H1 (cell line): Measurements from ENCODE around the gene FAM43B. TPM values are rescaled to one million over a fixed set of nuclear protein-coding genes. Genes with fewer than 3 reads are reported as not detected.

Experiments
- CTCF ChIA-PET: fragments of 300-600 bp; sonication (Branson Sonifier 250); formaldehyde crosslinking; loops from one replicate; lab custom pipeline; 2021; ENCODE audit not compliant: partially characterized antibody; lab: Charles Lee
- POLR2A ChIA-PET: fragments of 300-600 bp; sonication (Branson Sonifier 250); formaldehyde crosslinking; loops from one replicate; lab custom pipeline; 2021; ENCODE audit warnings: inconsistent platforms; ENCODE audit not compliant: partially characterized antibody; lab: Charles Lee
- DNase-seq, 2 experiments: peaks; one replicate each; pipeline versions ENCODE4 v3.0.0 to v3.0.0-alpha.2; 2010 to 2022; ENCODE audit warnings: low spot score in 2 of 2, low read depth in 1 of 2, mixed read lengths in 1 of 2
- FAIRE-seq: peaks from 2 replicates; lab custom pipeline; 2011; peaks lifted over from hg19 to GRCh38; lab: Jason Lieb, UNC
- H2AFZ ChIP-seq: 2 replicates; pipeline ENCODE4 v1.8.1; 2012; ENCODE audit warnings: low read length, inconsistent platforms
- H2AK5ac ChIP-seq: 2 replicates; pipeline ENCODE4 v1.6.1; 2013; ENCODE audit warnings: low read depth, low read length
- H2BK120ac ChIP-seq: replicated peaks from 2 replicates; pipeline ENCODE3; 2013; ENCODE audit warnings: low read depth, low read length, inconsistent platforms
- H2BK12ac ChIP-seq: 2 replicates; pipeline ENCODE4 v1.6.1; 2013; ENCODE audit warnings: low read depth, low read length
- H2BK15ac ChIP-seq: 2 replicates; pipeline ENCODE4 v1.6.1; 2013; ENCODE audit warnings: low read length
- H2BK20ac ChIP-seq: 2 replicates; pipeline ENCODE4 v1.6.1; 2013; ENCODE audit warnings: low read length
- H2BK5ac ChIP-seq: 2 replicates; pipeline ENCODE4 v1.6.1; 2013; ENCODE audit warnings: low read depth, low read length
- H3K14ac ChIP-seq: 2 replicates; pipeline ENCODE4 v1.6.1; 2013; ENCODE audit warnings: inconsistent platforms; ENCODE audit not compliant: insufficient read length
- H3K18ac ChIP-seq: 2 replicates; pipeline ENCODE4 v1.6.1; 2013; ENCODE audit warnings: low read length; ENCODE audit errors: extremely low read depth
- H3K23ac ChIP-seq: 2 replicates; pipeline ENCODE4 v1.6.1; 2013; ENCODE audit warnings: inconsistent platforms; ENCODE audit not compliant: insufficient read length
- H3K23me2 ChIP-seq: 2 replicates; pipeline ENCODE4 v1.6.1; 2013; ENCODE audit warnings: low read depth, low read length
- H3K27ac ChIP-seq: 2 replicates; pipeline ENCODE4 v1.6.1; 2011; ENCODE audit warnings: low read depth, low read length, inconsistent platforms
- H3K27me3 ChIP-seq, 4 experiments: replicated peaks in 1 of 4; 1 replicate in 1 of 4; 2 replicates in 3 of 4; pipeline versions ENCODE4 v1.6.1 to v1.8.1; 2011 to 2013; ENCODE audit warnings: low read length in 3 of 4, mild to moderate bottlenecking in 3 of 4, inconsistent platforms in 2 of 4, mixed read lengths in 2 of 4, moderate library complexity in 1 of 4; ENCODE audit not compliant: control insufficient read depth in 3 of 4, insufficient read depth in 3 of 4; ENCODE audit errors: extremely low read depth in 1 of 4
- H3K36me3 ChIP-seq, 4 experiments: 2 replicates each; pipeline versions ENCODE4 v1.6.1 to v1.8.1; 2011 to 2013; ENCODE audit warnings: mild to moderate bottlenecking in 4 of 4, low read length in 3 of 4, moderate library complexity in 2 of 4, control low read depth in 1 of 4, inconsistent platforms in 1 of 4; ENCODE audit not compliant: insufficient read depth in 4 of 4, control insufficient read depth in 2 of 4
- H3K4ac ChIP-seq: replicated peaks from 2 replicates; pipeline ENCODE3; 2013; ENCODE audit warnings: low read length, low read depth, mixed read lengths, inconsistent platforms; ENCODE audit not compliant: insufficient read length
- H3K4me1 ChIP-seq, 4 experiments: replicated peaks in 1 of 4; 1 replicate in 1 of 4; 2 replicates in 3 of 4; pipeline versions ENCODE4 v1.6.1 to v1.8.1; 2011 to 2013; ENCODE audit warnings: low read length in 3 of 4, inconsistent platforms in 2 of 4, mixed read lengths in 1 of 4; ENCODE audit not compliant: insufficient read depth in 4 of 4, control insufficient read depth in 3 of 4
- H3K4me2 ChIP-seq, 2 experiments: 2 replicates each; pipeline versions ENCODE4 v1.6.1 to v1.8.1; 2011 to 2013; ENCODE audit warnings: low read depth in 2 of 2, low read length in 2 of 2, control low read depth in 1 of 2, inconsistent platforms in 1 of 2, mild to moderate bottlenecking in 1 of 2; ENCODE audit not compliant: insufficient read depth in 1 of 2
- H3K4me3 ChIP-seq, 4 experiments: fragments of 200-600, 300-600 bp in 1 of 4; sonication (generic), shearing (Covaris generic), sonication (Bioruptor Twin) in 1 of 4; 2 replicates each; pipeline versions ENCODE4 v1.5.1 to v1.8.1; 2011 to 2016; ENCODE audit warnings: low read length in 4 of 4, low read depth in 3 of 4, control low read depth in 2 of 4, inconsistent platforms in 2 of 4, mild to moderate bottlenecking in 2 of 4, mixed read lengths in 1 of 4, moderate library complexity in 1 of 4; ENCODE audit not compliant: insufficient read depth in 2 of 4; ENCODE audit errors: extremely low read depth in 1 of 4
- H3K56ac ChIP-seq: replicated peaks from 2 replicates; pipeline ENCODE3; 2013; ENCODE audit warnings: low read depth, mild to moderate bottlenecking, mixed read lengths, low read length, inconsistent platforms; ENCODE audit not compliant: insufficient read length
- H3K79me1 ChIP-seq: 2 replicates; pipeline ENCODE4 v1.6.1; 2013; ENCODE audit warnings: low read depth, low read length, control low read depth
- H3K79me2 ChIP-seq, 2 experiments: 2 replicates each; pipeline versions ENCODE4 v1.6.1 to v1.8.1; 2012 to 2013; ENCODE audit warnings: low read length in 2 of 2, mild to moderate bottlenecking in 2 of 2, inconsistent platforms in 1 of 2; ENCODE audit not compliant: insufficient read depth in 2 of 2, control insufficient read depth in 1 of 2
- H3K9ac ChIP-seq, 4 experiments: replicated peaks in 1 of 4; 1 replicate in 1 of 4; 2 replicates in 3 of 4; pipeline versions ENCODE4 v1.6.1 to v1.8.1; 2011 to 2013; ENCODE audit warnings: low read depth in 3 of 4, low read length in 3 of 4, control low read depth in 2 of 4, mild to moderate bottlenecking in 2 of 4, moderate library complexity in 2 of 4, inconsistent platforms in 1 of 4; ENCODE audit errors: extremely low read depth in 1 of 4
- H3K9me3 ChIP-seq, 2 experiments: 2 replicates each; pipeline versions ENCODE4 v1.6.1 to v1.8.1; 2012 to 2013; ENCODE audit warnings: mild to moderate bottlenecking in 2 of 2, moderate library complexity in 2 of 2, control low read depth in 1 of 2, inconsistent platforms in 1 of 2, low read depth in 1 of 2, low read length in 1 of 2, mixed read lengths in 1 of 2; ENCODE audit not compliant: insufficient read depth in 2 of 2
- H4K20me1 ChIP-seq, 2 experiments: replicated peaks in 1 of 2; 2 replicates each; pipeline versions ENCODE3 to v1.8.1; 2011 to 2013; ENCODE audit warnings: inconsistent platforms in 2 of 2, low read length in 2 of 2, mild to moderate bottlenecking in 1 of 2; ENCODE audit not compliant: insufficient read depth in 2 of 2, control insufficient read depth in 1 of 2
- H4K5ac ChIP-seq: 2 replicates; pipeline ENCODE4 v1.6.1; 2013; ENCODE audit warnings: low read length, low read depth, mixed read lengths, inconsistent platforms; ENCODE audit not compliant: insufficient read length
- H4K8ac ChIP-seq: 2 replicates; pipeline ENCODE4 v1.8.0; 2013; ENCODE audit warnings: mild to moderate bottlenecking, moderate library complexity, low read length, inconsistent platforms; ENCODE audit not compliant: insufficient read depth; ENCODE audit errors: extremely low read depth
- H4K91ac ChIP-seq: replicated peaks from 2 replicates; pipeline ENCODE3; 2013; ENCODE audit warnings: low read length, mixed read lengths, inconsistent platforms; ENCODE audit not compliant: insufficient read length
- CREB1 ChIP-seq: IDR thresholded peaks from 2 replicates; pipeline ENCODE4 v1.6.1; 2012; ENCODE audit warnings: inconsistent platforms
- HDAC2 ChIP-seq, 2 experiments: fragments of 300-600 bp in 1 of 2; sonication (generic) in 1 of 2; IDR thresholded peaks; 2 replicates each; pipeline ENCODE4 v1.6.1; 2011 to 2012; ENCODE audit warnings: low read depth in 2 of 2, low read length in 2 of 2, mild to moderate bottlenecking in 2 of 2, moderate library complexity in 2 of 2, borderline replicate concordance in 1 of 2, inconsistent platforms in 1 of 2
- KDM1A ChIP-seq: fragments of 200-600, 300-600 bp; sonication (generic); IDR thresholded peaks from 2 replicates; pipeline ENCODE4 v1.7.1; 2016; ENCODE audit warnings: mild to moderate bottlenecking, low read length, borderline replicate concordance
- SIRT6 ChIP-seq: IDR thresholded peaks from one replicate; pipeline ENCODE4 v1.7.1; 2012; ENCODE audit warnings: low read length, inconsistent platforms
- ZNF274 ChIP-seq: IDR thresholded peaks from 2 replicates; pipeline ENCODE4 v1.7.0; 2012; ENCODE audit warnings: low read length, borderline replicate concordance; ENCODE audit errors: extremely low read depth
- whole genome bisulfite sequencing, 2 experiments: shearing (Covaris generic) in 1 of 2; methylation state at CpG; one replicate each; pipeline versions ENCODE4 v1.1.6 to v1.1.7; 2013 to 2015; ENCODE audit warnings: low lambda C conversion rate in 2 of 2, mixed read lengths in 2 of 2, inconsistent platforms in 1 of 2, low coverage in 1 of 2, missing lambda C conversion rate in 1 of 2; ENCODE audit not compliant: insufficient replicate concordance in 2 of 2, insufficient coverage in 1 of 2, insufficient read length in 1 of 2; ENCODE audit errors: extremely low coverage in 1 of 2, missing lambda C conversion rate in 1 of 2; 5-methylcytosine and 5-hydroxymethylcytosine counted together
- polyA plus RNA-seq, 7 experiments: library from polyadenylated mRNA; depleted of rRNA in 3 of 7; stranded (reverse) in 5 of 7; unstranded in 2 of 7; fragments of >200 nt in 5 of 7; fragments of 200-250 nt in 2 of 7; gene quantifications; 1 replicate in 5 of 7; 2 replicates in 1 of 7; 4 replicates in 1 of 7; pipeline versions ENCODE4 v1.2.1 to v1.2.3, GENCODE V29; 2011 to 2013; ENCODE audit warnings: missing spikeins in 2 of 7, mixed read lengths in 2 of 7
- total RNA-seq: library from RNA; stranded (reverse); fragmentation: NEBNext Ultra II Directional; extraction: Animal tissue kit (Norgen Biotek cat#: 25700); gene quantifications from 2 replicates; pipeline ENCODE4 v1.2.1, GENCODE V29; 2021

The FAM43B gene
- total and polyA plus RNA-seq, 2 of the 8 experiments (the other 6 are each of a cell fraction or from before 2014, with no cell fraction given) = 0.88 to 2.2 TPM

GRCh38 chr1:20588634-20589225 is 36.4 kb downstream of the FAM43B start, which contains the start of gene CDA:
Gene CDA, plus strand, starts transcription at chr1:20589097. Its CDS starts 33 bp downstream, at chr1:20589130.
- ChIA-PET POLR2A (interaction anchor here (0.6 to 1.6 kb wide), 2 partner anchors 21 to 1295 kb away, joined by 3 to 4 read pairs; no protein-coding TSS in a partner anchor), CTCF (interaction anchor here (0.6 to 3.4 kb wide), 9 partner anchors 12 to 183 kb away, joined by 3 to 28 read pairs (median 5); partner anchors contain the start of genes FAM43B and PINK1)
- peak within 1 kb of the TSS; percentile 34 for H4K5ac ChIP-seq
- H2BK15ac ChIP-seq = peak within 1 kb of the TSS; percentile 3; the same call in 1 of the 2 replicates
- no peaks in the 10 kb centered on the region for H3K9me3 ChIP-seq
- peak within 1 kb of the TSS; percentile 68; the same call in 1 of the 2 replicates for H2BK12ac ChIP-seq
- peak within 1 kb of the TSS; percentile 90 for H3K4ac ChIP-seq
- peak within 1 kb of the TSS; percentile 52 for H2AFZ ChIP-seq
- H3K56ac ChIP-seq = no peak within 1 kb of the TSS
- H3K27me3 ChIP-seq = no peaks in the 10 kb centered on the region
- H3K23me2 ChIP-seq = no peaks in the 10 kb centered on the region
- peaks cover 0 to 16% (median 12%) of the 10 kb centered on the region in 4 experiments; a peak in 5 of 7 replicates for H3K4me1 ChIP-seq
- H3K18ac ChIP-seq = 0 out of 2 replicates have a peak within 1 kb of the TSS, but pooled peaks have one; percentile 26
- peak within 1 kb of the TSS; percentile 88; the same call in 1 of the 2 replicates for H4K8ac ChIP-seq
- H3K23ac ChIP-seq = no peak within 1 kb of the TSS
- H2BK120ac ChIP-seq = no peak within 1 kb of the TSS
- H3K4me2 ChIP-seq = peak within 1 kb of the TSS; percentile 5 to 34; a peak in 3 of 4 replicates
- H3K4me3 ChIP-seq = peak within 1 kb of the TSS in 1 of 4 experiments; percentile 30; a peak in 2 of 8 replicates
- peak within 1 kb of the TSS; percentile 67 for H4K91ac ChIP-seq
- no peaks in the 10 kb centered on the region for H3K36me3 ChIP-seq
- H3K79me2 ChIP-seq = no peaks in the 10 kb centered on the region
- FAIRE-seq (no peak), DNase-seq (no peak)
- H2AK5ac ChIP-seq = no peak within 1 kb of the TSS
- no peak within 1 kb of the TSS for H3K14ac ChIP-seq
- H2BK20ac ChIP-seq = peak within 1 kb of the TSS; percentile 66; the same call in 1 of the 2 replicates
- H3K9ac ChIP-seq = no peak within 1 kb of the TSS
- WGBS, 2 experiments = 55% methylated on average over 11 of the region's 11 CpGs; no CpG with 5 or more reads in 1 of the 2 experiments
- no peaks in the 10 kb centered on the region for H3K79me1 ChIP-seq
- peak within 1 kb of the TSS; percentile 5; the same call in 1 of the 2 replicates for H2BK5ac ChIP-seq
- no peak within 1 kb of the TSS for H3K27ac ChIP-seq
- no peak for TF ChIP-seq ZNF274
- no peak for TF ChIP-seq CREB1
- TF ChIP-seq SIRT6 = no peak
- TF ChIP-seq HDAC2 (IDR thresholded peaks at IDR 0.05; ENCODE audit: borderline replicate concordance in 1 of 2, low read depth in 2 of 2, low read length in 2 of 2) = peak in 1 of 2 experiments; percentile 92; a peak in 1 of 4 replicates
- TF ChIP-seq KDM1A = peak; percentile 85; the same call in 1 of the 2 replicates
- H4K20me1 ChIP-seq = no peaks in the 10 kb centered on the region
